NCI-H2171 (cell line): ENCODE measurements around the gene CCDC57.
"Not testable (repeated sequence)": the region's sequence is repeated elsewhere in the genome, so short reads cannot be mapped to it uniquely, and the experiment has no call there.

Source experiments
- DNase-seq: peaks from one replicate; lab custom pipeline; 2025; lab: John Stamatoyannopoulos, UW

CCDC57 gene

GRCh38 chr17:82175951-82176350 is 36.7 kb downstream of the CCDC57 start:
- no peak for DNase-seq

DNA sequence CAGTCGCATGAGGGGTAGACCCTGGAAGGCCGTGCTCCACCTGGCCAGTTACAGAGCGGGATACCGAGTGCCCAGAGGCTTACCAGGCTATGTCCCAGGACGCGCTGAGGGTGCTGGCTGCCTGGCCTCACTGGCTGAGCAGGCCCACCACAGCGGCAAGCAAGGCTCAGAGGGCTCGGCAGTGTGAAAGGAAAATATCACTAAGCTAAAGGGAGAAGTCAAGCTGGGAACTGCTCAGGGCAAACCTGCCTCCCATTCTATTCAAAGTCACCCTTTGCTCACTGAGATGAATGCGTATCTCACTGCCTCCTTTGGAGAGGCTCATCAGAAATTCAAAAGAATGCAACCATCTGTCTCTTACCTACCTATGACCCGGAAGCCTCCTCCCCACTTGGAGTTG is 37.4 kb downstream of the CCDC57 start:
- DNase-seq = peak; percentile 29

DNA sequence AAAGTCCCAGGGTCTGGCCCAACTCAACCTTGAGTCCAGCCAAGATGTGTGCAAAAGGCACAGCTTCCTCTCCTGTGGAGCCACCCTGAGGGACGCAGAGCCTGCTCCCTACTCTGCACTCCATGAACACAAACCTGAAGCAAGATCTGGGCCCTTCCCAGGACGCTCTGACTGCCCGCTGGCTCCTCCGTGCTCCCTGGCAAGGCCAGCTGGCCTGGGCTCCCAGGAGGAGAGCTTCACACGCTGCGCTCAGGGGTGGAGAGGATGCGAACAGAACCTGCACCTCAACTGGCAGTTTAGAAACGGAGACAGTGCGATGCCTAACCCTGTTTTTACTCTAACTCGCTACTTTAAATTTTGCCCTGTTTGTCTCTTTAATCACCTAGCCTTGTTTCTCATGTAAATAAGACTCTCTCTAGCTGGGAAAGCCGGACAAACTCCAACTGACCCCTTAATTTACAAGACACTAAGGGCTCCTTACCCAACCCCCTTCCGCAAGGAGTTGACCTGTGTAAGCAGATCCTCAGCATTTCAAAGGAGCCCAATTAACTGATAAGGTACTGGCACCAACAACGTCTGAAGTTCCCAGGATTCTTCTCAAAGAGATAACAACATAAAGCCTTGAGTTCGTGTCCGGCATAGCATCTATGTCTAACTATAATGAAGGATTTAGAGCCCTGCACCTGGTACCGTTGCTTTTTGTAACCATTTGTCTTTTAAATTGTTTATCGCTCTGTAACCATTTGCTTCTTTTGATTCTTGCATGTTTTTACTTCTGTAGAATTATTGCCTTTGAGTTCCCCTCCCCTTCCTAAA is 38.4 kb downstream of the CCDC57 start:
- not testable (repeated sequence) for DNase-seq

- no peak for DNase-seq
These were observed 39.1 kb downstream of the CCDC57 start for GRCh38 chr17:82173351-82174041.

GRCh38 chr17:82172486-82173160 is 40.0 kb downstream of the CCDC57 start:
- no peak for DNase-seq

- DNase-seq = no peak
These were observed 40.8 kb downstream of the CCDC57 start for GRCh38 chr17:82171750-82172375.

GRCh38 chr17:82170412-82170961 is 42.2 kb downstream of the CCDC57 start:
- peak; percentile 27 for DNase-seq

GRCh38 chr17:82168568-82168967 is 44.1 kb downstream of the CCDC57 start:
- DNase-seq = no peak

GRCh38 chr17:82167028-82167427 is 45.6 kb downstream of the CCDC57 start:
- no peak for DNase-seq

- DNase-seq = no peak
These were observed 47.8 kb downstream of the CCDC57 start for GRCh38 chr17:82164853-82165252.

DNA sequence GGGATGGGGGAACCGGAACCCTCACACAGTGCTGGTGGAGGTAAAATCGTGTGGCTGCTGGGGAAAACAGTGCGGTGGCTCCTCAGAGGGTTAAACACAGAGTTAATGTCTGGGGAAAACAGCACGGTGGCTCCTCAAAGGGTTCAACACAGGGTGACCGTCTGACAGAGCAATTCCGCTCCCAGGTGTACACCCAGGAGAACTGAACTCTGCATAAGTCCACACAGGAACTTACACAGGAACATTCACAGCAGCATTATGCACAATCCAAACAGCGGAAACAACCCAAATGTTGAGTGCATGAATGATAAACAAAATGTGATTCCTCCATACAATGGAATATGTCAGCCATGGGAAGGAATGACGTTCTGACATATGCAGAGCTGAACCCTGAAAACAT is 51.4 kb downstream of the CCDC57 start:
- DNase-seq = no peak

DNA sequence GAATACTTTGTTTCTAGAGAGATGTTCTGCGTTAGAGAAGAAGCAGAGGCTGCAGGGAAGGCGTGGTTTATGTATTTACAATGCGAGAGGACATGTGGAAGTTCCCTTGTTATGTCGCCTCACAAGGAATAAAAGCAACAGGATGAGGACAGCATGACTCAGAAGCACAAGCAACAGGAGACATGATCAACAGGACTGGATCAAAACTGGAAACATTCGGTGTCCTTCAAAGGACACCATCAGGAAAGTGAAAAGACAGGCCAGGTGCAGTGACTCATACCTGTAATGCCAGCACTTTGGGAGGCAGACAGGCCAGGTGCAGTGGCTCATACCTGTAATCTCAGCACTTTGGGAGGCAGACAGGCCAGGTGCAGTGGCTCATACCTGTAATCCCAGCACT is 52.6 kb downstream of the CCDC57 start:
- DNase-seq = no peak

DNA sequence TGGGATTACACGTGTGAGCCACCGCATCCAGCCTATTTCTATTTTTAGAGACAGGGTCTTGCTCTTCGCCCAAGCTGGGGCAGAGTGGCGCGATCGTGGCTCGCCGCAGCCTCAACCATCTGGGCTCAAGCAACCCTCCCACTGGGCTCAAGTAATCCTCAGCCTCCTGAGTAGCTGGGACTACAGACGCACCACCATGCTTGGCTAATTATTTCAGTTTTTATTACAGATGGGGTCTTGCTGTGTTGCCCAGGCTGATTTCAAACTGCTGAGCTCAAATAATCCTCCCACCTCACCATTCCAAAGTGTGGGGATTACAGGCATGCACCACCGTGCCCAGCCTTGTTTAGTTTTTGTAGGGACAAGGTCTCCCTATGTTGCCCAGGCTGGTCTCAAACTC is 53.8 kb downstream of the CCDC57 start:
- no peak for DNase-seq

GRCh38 chr17:82157046-82158035 is 55.3 kb downstream of the CCDC57 start:
- DNase-seq = no peak

DNA sequence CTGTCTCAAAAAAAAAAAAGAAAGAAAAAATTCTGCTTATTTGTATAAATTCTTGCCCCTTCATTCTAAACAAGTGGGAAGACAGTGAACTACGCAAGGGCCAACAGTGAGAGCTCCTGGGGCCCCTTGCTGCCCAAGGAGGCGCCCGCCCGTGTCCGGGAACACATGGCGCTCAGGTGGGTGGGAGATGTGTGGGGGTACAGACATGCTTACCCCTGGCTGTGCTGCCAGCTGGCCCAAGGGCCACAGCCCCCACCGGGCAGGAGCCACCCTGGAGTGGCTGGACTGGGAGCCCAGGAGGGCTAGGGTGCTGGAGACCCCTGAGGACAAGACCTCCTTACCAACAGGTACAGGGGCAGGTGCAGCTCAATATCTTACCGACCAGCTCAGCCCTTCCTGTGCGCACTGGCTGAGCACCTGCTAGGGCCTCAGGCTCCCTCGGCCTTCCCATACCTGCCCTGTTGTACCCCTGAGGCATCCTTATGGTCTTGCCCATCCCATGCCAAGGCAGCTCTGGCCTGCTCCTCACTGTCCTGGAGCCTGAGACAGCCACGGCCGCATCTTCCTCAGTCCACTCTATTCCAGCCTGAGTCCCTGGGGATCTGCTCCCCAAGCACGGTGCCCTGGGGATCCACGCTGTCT is 56.2 kb downstream of the CCDC57 start:
- DNase-seq = no peak

GRCh38 chr17:82155606-82156005 is 57.0 kb downstream of the CCDC57 start:
- DNase-seq = no peak

DNA sequence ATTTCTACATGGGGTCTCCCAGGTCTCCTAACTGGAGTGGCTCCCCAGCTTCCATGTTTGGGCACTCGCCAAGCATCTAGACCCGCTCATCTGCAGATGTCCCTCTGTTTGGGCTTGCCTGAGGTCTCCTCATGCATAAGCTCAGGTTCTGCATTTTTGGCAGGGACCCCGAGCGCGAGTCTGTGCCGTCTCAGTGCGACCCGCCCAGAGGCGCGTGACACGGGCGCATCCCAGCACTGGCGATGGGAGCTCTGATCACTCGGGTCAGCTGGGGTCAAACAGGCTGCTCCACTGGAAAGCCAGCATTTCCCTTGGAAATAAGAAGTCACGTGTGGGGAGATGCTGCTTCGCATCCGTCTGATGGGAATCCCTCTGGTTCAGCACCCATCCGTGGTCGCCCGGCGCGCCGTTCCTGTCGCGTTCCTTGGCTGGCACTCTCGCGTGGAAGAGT is 57.7 kb downstream of the CCDC57 start:
- no peak for DNase-seq

- peak; percentile 40 for DNase-seq
These were observed 58.8 kb downstream of the CCDC57 start for GRCh38 chr17:82153745-82154375.

- DNase-seq = no peak
These were observed 59.3 kb downstream of the CCDC57 start for GRCh38 chr17:82153295-82153691.
